GM04504 (cell line): ENCODE data around the gene TEX28.
"Not testable (repeated sequence)": the region's sequence is repeated elsewhere in the genome, so short reads cannot be mapped to it uniquely, and the experiment has no call there.

ENCODE experiments used
- DNase-seq: peaks from one replicate; pipeline ENCODE4 v3.0.0-alpha.2; 2012; ENCODE audit warnings: low read depth

Gene TEX28

DNA sequence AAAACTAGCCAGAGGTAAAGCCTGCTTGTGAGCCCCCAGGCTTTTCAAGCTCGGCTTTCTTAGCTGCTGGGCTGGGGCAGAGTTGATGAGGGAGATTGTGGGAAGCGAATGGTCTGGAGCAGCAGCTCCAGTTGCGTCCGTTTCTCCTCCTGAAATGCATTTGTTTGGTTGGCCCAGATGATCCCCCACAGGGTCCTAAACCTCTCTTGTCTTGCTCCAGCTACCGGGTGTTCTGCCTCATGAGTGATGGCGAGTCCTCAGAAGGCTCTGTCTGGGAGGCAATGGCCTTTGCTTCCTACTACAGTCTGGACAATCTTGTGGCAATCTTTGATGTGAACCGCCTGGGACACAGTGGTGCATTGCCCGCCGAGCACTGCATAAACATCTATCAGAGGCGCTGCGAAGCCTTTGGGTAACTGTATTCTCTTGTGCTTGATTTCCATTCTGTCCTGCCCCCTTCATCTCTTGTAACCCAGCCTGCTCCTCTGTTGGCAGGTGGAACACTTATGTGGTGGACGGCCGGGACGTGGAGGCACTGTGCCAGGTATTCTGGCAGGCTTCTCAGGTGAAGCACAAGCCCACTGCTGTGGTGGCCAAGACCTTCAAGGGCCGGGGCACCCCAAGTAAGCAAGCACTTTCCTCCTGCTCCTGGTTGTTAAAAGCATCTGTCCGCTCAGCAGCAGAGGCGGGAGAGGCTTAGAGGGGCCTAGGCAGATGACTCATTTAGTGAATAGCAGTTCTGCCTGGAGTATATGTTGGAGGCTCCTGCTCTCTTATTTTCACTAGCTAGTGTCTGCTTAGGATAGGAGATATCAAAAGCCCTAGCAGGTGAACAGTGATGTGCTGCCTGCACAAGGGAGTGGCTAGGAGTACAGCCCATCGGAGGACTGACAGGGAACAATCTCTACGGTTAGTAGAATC lies 16.0 kb upstream of the TEX28 start:
- no peak for DNase-seq

DNA sequence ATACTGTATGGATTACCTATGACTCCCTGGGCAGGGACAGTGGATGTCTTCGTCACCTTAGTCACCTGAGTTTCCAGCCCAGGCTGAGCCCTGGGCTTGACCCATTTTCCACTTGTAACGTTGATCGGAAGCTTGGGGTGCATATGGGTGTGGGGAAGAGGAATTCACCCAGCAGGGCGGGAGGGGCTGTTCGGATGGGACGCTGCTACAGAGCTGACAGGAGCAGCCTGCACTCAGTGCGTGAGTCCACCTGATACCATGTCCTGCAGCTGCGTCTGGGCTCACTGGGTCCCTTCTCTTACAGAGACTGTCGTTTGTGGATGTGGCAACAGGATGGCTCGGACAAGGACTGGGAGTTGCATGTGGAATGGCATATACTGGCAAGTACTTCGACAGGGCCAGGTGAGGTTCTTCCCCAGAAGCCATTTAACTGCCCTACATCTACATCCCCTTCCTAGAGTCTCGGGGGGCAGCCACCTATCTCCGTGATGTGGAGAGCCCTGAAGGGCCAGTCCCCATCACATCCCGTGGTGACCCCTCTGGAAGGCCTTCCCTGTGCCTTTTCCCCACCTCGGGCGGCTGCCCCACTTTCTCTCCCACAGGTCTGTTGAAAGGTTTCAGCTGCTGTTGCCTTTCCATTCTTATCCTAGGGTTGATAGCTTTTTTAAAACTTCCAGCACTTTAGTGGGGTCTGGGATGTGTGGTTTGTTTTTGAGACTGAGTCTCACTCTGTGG lies 14.3 kb upstream of the TEX28 start:
- DNase-seq, result no peak

DNA sequence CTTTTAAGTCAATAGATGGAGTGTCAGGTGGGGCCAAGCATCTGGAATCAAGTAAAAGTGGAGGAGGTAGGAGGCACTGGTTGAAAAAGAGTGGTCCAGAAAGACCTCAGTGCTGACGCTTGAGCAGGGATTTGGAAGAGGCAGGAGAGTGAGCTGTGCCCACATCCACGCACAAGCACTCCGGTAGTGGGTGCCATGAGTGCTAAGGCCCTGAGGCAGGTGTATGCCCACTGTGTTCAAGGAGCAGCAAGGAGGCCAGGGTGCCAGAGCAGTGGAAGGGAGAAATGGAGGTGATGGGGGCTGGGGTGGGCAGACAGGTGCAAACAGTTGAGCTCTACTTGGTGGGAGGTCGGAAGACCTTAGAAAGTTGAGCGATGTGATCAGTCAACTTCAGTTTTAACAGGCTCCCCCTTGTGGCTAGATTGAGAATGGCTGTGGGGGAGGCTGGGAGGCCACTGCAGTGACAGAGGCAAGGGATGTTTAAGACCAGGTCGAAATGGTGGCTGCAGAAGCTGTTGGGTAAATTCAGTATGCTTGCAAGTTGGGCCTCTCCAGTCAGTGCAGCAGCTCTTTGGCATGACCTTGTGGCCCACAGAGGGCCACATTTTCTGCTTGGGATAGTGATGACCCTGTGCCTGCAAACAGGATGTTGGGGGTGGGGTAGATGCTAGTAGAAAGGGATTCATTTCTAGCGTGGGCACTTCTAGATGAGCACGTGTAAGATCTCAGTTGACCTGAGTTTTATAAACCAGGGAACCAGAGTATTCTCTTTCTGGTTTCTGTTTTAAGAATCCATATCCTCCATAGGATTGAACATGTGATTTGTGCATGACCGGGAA lies 13.4 kb upstream of the TEX28 start:
- no peak for DNase-seq

DNA sequence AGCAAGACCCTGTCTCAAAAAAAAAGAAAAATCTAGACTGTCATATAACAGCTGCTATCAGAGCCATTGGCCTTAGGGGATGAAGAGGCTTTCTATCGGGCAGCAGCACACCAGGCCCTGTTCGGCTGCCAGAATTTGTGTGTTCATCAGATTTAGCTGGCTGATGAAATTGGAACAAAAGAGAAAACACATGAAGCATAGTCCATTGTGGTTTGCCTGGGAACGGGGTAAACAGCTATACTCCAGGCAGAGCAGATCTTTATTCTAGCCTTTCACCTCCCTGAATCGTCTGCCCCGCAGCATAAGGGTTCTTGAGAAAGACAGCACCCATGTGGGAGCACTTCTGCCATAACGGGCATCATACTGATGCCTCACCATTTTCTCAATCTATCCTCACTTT lies 12.3 kb upstream of the TEX28 start:
- DNase-seq, result no peak

DNA sequence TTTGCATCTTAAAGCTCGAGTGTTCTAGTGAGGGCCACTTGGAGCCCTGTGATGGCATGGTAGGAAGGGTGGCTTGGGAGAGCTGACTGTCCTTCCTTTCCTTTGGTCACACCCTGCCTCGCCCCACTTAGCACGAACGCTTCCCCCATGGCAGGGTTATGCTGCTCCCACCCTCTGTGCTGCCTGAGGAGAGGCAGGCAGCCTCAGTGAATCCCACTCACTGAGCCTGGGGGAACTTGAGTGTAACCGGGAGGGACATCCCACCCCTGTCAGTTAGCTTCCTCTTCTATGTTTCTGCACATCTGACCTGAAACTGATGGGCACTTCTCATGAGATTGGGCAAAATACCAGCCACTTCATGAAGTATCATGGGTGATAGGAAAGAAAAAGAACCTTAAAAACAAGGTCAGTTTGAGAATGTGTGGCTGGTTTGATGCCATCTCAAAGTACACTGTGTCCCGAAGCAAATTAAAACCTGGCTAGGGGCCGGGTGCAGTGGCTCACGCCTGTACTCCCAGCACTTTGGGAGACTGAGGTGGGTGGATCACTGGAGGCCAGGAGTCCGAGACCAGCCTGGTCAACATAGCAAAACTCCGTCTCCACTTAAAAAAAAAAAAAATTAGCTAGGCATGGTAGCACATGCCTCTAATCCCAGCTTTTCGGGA lies 10.7 kb upstream of the TEX28 start:
- DNase-seq, result no peak

DNA sequence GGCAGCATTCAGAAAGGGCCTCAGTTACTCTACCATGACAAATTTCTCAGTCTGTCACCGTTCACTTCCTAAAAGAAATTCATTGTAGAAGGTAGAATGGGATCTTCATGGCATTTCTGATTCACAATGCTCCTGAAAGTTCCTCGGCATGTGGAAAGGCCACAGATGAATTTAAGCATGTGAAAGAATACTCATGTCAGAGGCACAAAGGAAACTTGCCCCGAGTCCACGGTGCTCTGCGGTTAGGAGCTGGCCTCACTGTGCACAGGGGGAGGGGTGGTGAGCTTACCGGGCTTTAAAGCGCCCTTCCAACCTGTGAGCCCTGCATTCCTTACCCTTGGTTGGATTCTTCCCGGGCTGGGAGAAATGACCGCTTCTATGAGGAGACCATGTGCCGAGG lies 9.9 kb upstream of the TEX28 start:
- DNase-seq, result no peak

DNA sequence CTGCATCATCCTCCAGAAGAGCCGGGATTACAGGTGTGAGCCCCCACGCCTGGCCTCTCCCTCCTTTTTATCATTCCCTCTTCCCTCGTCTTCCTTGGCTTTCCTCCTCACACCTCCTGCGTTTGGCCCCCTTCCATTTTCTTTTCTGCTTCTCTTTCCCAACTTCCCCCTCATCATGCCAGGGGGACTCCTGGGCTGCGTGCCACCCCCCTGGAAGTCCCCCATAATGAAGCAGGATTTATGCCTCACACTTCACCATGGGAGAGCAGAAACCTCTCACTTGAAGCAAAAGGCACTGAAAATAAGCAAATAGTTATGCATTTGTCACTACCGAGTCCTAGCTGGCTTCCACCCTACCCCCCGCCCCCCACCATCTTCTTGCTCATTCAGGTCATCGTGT lies 8.6 kb upstream of the TEX28 start:
- DNase-seq, result no peak

DNA sequence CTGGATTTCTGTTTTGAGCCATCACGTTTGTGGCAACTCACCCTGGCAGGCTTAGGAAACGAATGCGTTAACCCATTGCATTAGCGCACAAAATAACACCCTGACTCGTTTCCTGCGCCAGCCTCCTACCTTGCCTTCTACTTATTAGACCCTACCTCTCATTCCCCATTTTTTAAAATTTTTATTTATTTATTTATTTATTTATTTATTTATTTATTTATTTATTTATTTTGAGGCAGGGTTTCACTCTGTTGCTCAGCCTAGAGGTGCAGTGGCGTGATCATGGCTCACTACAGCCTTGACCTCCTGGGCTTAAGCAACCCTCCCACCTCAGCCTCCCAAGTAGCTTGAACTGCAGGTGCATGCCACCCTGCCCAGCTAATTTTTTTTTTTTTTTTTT lies 8.1 kb upstream of the TEX28 start:
- not testable (repeated sequence) for DNase-seq

DNA sequence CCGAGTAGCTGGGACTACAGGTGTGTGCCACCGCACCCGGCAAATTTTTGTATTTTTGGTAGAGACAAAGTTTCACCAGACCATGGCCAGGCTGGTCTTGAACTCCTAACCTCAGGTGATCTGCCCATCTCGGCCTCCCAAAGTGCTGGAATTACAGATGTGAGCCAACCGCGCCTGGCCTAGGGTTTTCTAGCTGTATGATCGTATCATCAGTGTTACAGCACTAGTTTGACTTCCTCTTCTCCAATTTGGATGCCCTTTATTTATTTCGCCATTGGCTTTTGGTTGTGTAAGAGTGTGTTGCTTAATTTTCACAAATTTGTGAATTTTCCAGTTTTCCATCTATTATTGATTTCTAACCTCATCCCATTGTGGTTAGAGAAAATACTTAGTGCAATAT lies 5.9 kb upstream of the TEX28 start:
- no peak for DNase-seq

DNA sequence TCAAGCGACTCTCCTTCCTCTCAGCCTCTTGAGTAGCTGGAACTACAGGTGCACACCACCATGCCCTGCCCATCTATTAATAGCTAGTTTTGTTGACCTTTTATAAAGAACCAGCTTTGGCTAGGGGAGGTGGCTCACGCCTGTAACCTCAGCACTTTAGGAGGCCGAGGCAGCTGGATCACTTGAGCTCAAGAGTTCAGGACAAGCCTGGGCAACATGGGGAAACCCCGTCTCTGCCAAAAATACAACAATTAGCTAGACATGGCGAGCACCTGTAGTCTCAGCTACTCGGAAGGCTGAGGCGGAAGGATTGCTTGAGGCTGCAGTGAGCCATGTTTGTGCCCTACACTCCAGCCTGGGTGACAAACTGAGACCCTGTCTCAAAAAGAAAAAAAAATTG lies 3.4 kb upstream of the TEX28 start:
- DNase-seq, result no peak

DNA sequence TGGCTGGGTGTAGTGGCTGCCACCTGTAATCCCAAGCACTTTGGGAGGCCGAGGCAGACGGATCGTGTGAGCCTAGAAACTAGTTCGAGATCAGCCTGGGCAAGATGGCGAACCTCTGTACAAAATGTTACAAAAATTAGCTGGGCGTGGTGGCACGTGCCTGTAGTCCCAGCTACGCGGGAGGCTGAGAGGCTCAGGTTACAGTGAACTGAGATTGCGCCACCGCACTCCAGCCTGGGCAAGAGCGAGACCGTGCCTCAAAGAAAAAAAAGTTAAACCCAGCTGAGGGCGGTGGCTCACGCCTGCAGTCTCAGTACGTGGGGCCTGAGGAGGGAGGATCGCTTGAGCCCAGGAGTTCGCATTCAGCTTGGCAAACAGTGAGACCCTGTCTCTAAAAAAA lies 1.8 kb upstream of the TEX28 start:
- DNase-seq, result no peak

DNA sequence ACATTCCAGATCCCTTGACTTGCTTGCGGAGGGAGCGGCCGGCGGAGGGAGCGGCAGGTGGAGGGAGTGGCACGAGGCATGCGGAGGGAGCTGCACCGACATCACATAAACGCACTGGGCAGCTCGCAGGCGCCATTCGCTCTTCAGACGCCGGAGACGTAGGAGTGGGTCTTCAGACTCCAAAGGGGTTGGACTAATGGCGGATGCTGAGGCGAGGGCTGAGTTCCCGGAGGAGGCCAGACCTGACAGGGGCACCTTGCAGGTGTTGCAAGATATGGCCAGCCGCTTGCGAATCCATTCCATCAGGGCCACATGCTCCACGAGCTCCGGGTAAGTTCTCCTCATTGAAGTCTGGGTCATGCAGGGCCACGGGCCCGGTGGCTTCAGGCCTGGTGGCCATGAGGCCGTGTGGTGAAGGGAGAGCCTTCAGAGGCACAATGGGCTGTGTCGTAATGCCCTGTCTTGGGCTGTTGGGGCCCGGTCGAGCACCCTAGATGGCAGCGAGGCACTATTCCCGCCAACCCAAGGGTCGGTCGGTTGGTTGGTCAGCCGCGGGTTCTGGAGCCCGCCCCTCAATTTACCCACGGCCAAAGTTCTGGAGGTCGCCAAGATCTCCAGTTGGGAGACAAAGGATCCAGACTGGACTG lies 863 bp upstream of the TEX28 start, which contains the start of gene TKTL1:
Gene TKTL1, plus strand, starts transcription at position 132 of the 647 bp plus-strand sequence. Its CDS starts 65 bp downstream, at position 197.
- no peak for DNase-seq

DNA sequence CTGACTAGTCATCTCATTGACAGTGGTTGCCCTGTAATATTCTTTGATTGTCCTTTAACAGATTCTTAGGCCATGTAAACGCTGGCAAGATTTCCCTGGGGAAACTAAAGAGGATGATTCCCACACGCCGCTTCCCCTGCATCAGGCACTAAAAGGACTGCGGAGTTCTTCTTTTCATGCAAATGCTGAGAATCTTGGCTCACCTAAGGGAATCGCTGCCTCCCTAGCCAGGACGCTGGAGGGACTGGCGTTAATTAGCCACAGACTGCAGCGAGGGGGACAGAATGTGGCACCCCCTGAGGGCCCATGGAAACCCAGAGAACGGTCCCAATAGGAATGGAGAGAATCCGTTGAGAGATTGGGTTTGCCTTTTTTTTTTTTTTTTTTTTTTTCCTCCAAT lies 8.5 kb downstream of the TEX28 start:
- not testable (repeated sequence) for DNase-seq

DNA sequence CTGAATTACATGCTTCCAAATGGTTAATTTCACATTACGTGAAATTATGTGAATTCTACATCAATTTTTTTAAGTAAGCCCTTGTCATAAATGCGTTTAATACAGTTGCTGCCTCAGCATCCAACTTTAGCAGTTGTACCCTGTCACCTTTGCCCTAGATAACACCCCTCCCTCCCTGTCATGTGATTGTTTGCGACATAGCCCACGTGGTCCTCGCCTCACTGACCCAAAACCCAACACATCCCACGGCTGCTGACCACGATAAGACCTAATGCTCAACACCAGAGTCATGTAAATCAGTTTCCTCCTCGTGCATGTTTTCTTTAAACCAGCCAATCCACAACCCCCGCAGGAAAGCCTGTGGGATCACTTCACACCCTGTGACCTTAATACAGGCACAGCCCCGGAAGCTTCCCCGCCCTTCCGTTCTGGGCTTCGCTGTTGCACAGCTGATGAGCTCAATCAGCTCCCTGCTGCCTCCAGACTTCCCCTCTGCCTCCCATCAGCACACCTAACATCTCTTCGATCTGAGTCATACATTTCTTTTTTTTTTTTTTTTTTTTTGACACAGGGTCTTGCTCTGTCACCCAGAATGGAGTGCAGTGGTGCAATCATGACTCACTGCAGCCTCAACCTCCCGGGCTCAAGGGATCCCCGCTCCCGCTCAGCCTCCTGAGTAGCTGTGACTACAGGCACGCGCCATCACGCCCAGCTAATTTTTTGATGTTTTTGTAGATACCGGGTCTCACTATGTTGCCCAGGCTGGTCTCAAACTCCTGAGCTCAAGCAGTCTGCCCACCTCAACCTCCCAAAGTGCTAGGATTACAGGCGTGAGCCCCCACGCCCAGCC lies 10.2 kb downstream of the TEX28 start:
- not testable (repeated sequence) for DNase-seq

DNA sequence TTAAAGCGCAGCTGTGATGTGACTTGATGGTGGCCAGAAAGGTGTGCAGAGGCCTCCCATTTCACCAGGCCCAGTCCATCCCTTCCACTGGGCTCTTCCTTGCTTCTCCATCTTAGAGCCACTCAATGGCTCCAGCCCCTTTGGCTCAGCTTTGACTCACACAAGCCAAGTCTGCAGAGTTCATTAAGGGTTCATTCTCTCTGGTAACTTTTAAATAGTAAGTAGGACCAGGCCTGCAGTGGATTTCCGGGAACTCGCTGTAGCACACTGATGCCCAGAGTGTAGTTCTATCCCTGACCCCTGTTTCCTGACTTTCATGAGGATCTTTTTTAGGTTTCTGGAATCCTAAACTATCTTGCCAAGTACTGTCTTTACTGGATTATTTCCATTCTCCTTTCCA lies 25.7 kb downstream of the TEX28 start:
- DNase-seq, result not testable (repeated sequence)

DNA sequence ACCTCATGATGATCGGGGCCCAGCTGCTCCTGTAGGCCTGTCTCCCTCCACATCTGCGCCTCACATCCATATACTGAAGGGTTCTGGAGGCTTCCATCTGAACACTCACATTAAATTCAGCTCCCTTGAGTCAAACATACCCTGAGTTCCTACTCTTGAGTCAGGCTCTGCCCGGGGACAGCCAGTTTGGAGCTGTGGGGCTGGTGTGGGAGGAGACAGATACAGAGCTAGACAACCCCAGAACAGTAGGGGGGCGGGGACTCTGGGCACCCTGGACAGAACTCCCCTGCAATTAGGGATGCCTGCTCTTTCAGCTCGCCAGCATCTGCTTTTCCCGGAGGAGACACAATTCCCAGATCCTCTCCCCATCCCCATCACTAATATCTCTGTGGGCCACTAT lies 31.9 kb downstream of the TEX28 start:
- not testable (repeated sequence) for DNase-seq

DNA sequence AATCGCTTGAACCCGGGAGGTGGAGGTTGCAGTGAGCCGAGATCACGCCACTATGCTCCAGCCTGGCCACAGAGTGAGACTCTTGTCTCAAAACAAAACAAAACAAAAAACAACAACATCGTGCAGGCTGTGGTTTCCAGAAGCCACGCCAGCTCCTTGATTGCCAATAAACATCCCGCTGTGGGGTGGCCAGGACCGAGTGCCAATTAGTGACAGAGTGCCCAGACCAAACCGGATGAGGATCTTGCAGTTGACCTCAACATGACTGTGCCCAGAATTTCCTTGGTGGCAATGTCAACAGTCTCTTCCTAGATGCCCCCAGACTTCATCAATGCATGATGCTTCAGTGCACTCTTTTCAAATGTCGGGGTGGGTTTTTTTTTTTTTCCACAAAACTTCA lies 36.2 kb downstream of the TEX28 start:
- not testable (repeated sequence) for DNase-seq

DNA sequence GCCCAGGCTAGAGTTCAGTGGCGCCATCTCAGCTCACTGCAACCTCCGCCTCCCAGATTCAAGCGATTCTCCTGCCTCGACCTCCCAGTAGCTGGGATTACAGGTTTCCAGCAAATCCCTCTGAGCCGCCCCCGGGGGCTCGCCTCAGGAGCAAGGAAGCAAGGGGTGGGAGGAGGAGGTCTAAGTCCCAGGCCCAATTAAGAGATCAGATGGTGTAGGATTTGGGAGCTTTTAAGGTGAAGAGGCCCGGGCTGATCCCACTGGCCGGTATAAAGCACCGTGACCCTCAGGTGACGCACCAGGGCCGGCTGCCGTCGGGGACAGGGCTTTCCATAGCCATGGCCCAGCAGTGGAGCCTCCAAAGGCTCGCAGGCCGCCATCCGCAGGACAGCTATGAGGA lies 37.6 kb downstream of the TEX28 start, which contains the start of gene OPN1MW3:
Gene OPN1MW3, plus strand, starts transcription at position 301 of the 400 bp plus-strand sequence. Its CDS starts 38 bp downstream, at position 339.
- DNase-seq, result not testable (repeated sequence)

DNA sequence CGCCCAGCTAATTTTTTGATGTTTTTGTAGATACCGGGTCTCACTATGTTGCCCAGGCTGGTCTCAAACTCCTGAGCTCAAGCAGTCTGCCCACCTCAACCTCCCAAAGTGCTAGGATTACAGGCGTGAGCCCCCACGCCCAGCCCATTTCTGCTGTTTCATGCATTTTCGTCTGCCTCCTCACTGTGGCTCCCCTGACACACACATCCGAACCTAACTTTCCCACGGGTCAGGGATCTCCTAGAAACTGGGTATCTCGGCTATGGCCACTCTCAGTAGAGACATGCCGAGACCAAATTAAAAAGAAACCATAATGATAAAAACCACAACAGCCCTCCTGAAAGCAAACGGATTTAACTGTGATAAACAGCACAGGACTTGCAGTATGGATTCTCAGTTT lies 46.8 kb downstream of the TEX28 start:
- DNase-seq, result not testable (repeated sequence)
